Activated naive CD4-positive, alpha-beta T cell treated with anti-CD3 and anti-CD28 coated beads, Interleukin-2, amount 50 U/mL, for 72 hours (primary cell): ENCODE results near the gene CMTM5. TPM values are rescaled to one million over a fixed set of nuclear protein-coding genes. Genes with fewer than 3 reads are reported as not detected.

Source experiments
- ATAC-seq, 2 donors: fragments of 150-1000 bp; cut with Tn5 transposase; 2 replicates each; pipeline ENCODE4 v1.10.0; 2021; ENCODE audit warnings: mild to moderate bottlenecking in 2 of 2, moderate library complexity in 2 of 2
- DNase-seq, 2 donors: peaks; one replicate each; pipeline ENCODE4 v3.0.0; 2021 to 2022; ENCODE audit warnings: low spot score in 2 of 2
- H3K27ac Mint-ChIP-seq, 2 donors: one replicate each; pipeline ENCODE4 v1.8.0; 2022; ENCODE audit warnings: mild to moderate bottlenecking in 2 of 2, mixed read lengths in 2 of 2
- H3K36me3 Mint-ChIP-seq, 2 donors: one replicate each; pipeline ENCODE4 v1.8.0; 2022; ENCODE audit warnings: mixed read lengths in 2 of 2
- H3K9me3 Mint-ChIP-seq, 2 donors: one replicate each; pipeline ENCODE4 v1.8.0; 2022; ENCODE audit warnings: mixed read lengths in 2 of 2
- total RNA-seq, 2 donors: library from RNA; stranded (reverse); gene quantifications; one replicate each; pipeline ENCODE4 v1.2.3, GENCODE V29; 2022

CMTM5 gene
- total RNA-seq, 2 donors from 2014 or later, result not detected

DNA sequence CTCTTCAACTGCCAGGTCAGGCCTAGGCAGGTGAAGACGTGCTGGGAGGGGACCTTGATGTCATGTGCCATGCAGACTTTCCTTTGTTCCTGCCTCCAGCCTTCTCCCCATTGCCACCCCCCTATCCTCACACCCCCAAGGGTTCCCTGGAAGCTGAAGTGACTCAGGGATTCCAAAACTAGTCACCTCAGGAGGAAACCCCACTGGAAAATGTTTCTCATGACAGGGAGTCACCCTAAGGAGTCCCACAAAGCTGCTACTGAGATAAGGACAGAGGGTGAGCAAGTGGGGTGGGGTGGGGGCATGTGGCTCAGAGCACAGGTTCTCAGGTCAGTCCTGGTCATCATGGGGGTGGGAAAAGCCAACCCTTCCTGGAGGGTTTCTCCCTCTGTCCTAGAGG is 6.6 kb upstream of the CMTM5 start:
- H3K27ac Mint-ChIP-seq, result no peak overlapping the region
- ATAC-seq, result peak in 1 of 2 donors; percentile 20
- H3K36me3 Mint-ChIP-seq, result no peaks in the 10 kb centered on the region
- H3K9me3 Mint-ChIP-seq, result no peaks in the 10 kb centered on the region
- DNase-seq, result no peak

GRCh38 chr14:23371865-23372264 is 5.0 kb upstream of the CMTM5 start:
- DNase-seq (no peak), ATAC-seq (no peak)
- H3K36me3 Mint-ChIP-seq, result no peaks in the 10 kb centered on the region
- H3K9me3 Mint-ChIP-seq, result no peaks in the 10 kb centered on the region
- H3K27ac Mint-ChIP-seq, result no peak overlapping the region

GRCh38 chr14:23372509-23372908 is 4.3 kb upstream of the CMTM5 start, which contains the start of gene IL25:
Gene IL25, plus strand, starts transcription at chr14:23372809.
- no peaks in the 10 kb centered on the region for H3K36me3 Mint-ChIP-seq
- H3K27ac Mint-ChIP-seq, result no peak within 1 kb of the TSS
- ATAC-seq (no peak), DNase-seq (no peak)
- no peaks in the 10 kb centered on the region for H3K9me3 Mint-ChIP-seq

GRCh38 chr14:23373041-23373440 is 3.8 kb upstream of the CMTM5 start:
- no peak overlapping the region for H3K27ac Mint-ChIP-seq
- ATAC-seq, result no peak

DNA sequence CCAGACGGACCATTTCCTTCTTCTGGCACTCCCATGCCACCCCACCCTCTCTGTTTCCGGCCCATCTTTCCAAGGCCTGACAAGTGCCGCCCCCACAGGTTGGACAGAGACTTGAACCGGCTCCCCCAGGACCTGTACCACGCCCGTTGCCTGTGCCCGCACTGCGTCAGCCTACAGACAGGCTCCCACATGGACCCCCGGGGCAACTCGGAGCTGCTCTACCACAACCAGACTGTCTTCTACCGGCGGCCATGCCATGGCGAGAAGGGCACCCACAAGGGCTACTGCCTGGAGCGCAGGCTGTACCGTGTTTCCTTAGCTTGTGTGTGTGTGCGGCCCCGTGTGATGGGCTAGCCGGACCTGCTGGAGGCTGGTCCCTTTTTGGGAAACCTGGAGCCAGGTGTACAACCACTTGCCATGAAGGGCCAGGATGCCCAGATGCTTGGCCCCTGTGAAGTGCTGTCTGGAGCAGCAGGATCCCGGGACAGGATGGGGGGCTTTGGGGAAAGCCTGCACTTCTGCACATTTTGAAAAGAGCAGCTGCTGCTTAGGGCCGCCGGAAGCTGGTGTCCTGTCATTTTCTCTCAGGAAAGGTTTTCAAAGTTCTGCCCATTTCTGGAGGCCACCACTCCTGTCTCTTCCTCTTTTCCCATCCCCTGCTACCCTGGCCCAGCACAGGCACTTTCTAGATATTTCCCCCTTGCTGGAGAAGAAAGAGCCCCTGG is 1.2 kb upstream of the CMTM5 start:
- Mint-ChIP-seq H3K36me3 (no peaks in the 10 kb centered on the region), H3K27ac (no peak overlapping the region), H3K9me3 (no peaks in the 10 kb centered on the region)
- no peak for ATAC-seq
- no peak for DNase-seq

More at GRCh38 chr14:23373041-23373440, 3.8 kb upstream of the CMTM5 start:
- no peak for DNase-seq
- no peaks in the 10 kb centered on the region for H3K36me3 Mint-ChIP-seq
- no peaks in the 10 kb centered on the region for H3K9me3 Mint-ChIP-seq

GRCh38 chr14:23377198-23377550 is 328 bp downstream of the CMTM5 start:
- DNase-seq, result no peak
- Mint-ChIP-seq H3K27ac (peak overlapping the region in 1 of 2 donors; percentile 69), H3K36me3 (no peaks in the 10 kb centered on the region), H3K9me3 (no peaks in the 10 kb centered on the region)
- no peak for ATAC-seq

- no peaks in the 10 kb centered on the region for H3K36me3 Mint-ChIP-seq
- H3K9me3 Mint-ChIP-seq, result no peaks in the 10 kb centered on the region
- DNase-seq (no peak), ATAC-seq (no peak)
- H3K27ac Mint-ChIP-seq, result peak overlapping the region in 1 of 2 donors; percentile 69
Observed at GRCh38 chr14:23377573-23378563, 1.0 kb downstream of the CMTM5 start.

- no peak for DNase-seq
- Mint-ChIP-seq H3K36me3 (no peaks in the 10 kb centered on the region), H3K27ac (peak overlapping the region in 1 of 2 donors; percentile 1), H3K9me3 (no peaks in the 10 kb centered on the region)
- ATAC-seq, result no peak
Observed at GRCh38 chr14:23378612-23379220, 1.9 kb downstream of the CMTM5 start.

DNA sequence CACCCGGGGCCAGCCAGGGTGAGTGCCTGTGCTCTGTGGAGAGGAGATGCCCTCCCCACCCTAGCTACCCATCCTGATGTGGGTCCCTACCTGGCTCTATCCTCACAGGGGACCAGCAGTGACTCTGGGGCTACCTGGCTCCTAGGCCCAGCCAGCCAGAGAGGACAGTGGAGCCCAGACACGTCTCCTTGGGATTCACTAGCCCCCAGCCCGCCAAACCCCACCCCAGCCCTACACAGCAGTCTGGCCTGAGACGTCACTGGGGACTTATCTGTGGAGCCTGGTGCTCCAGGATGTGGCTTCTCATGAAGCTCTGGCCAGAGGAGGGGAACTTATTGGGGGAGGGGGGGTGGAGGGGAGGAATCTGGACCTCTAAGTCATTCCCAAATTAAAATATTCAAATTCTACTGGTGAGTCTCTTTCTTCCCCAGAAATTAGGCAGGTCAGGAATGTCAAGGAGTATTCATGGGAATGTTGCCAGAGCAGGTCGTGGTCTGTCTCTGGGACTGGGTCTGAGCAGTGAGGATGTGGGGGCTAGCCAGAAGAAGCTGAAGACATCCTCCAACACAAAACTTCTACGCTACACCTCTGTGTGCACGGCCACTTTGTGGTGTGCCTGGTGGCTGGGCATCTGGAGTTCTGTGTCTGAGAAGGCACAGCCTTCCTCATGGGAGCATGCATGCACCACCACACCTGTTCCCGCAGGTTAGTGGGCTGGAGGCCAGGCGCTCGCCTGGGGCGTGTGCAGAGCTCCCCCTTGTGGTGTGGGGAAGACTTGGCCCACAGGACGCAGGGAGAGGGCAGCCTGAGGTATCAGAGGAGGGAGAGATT is 2.7 kb downstream of the CMTM5 start:
- H3K27ac Mint-ChIP-seq, result no peak overlapping the region
- peak in 1 of 2 donors; percentile 76 for DNase-seq

DNA sequence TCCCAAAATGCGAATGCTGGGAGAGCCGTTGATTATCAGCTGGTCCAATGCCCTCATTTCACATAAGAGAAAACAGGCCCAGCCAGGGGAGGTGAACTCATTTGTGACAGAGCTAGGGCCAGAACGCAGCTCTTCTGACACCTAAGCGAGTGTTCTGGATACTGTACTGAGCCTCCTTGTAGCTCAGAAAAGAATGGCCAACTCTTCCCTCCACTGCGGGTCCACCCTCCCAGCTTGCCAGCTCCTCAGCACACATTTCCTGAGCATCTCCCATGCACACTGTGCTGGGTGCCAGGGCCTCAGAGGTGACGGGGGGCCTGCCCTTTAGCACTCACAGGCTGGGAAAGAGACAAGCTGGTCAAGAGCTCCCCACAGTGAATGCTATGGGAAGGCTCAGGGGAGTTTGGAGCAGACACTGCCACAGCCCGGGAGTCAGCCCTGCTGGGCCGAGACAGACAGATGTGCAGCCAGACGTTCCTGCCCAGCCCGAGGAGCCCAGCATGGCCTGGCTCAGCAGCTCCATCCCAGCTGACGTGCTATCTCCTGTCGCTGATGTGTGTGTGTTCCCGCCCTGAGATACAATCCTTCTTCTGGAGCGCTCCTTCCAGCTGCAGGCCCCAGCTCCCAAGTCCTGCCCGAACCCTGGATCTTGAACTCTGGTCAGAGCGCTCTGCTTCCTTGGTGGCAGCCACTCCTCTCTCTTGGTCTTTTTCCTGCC is 3.5 kb downstream of the CMTM5 start:
- Mint-ChIP-seq H3K9me3 (no peaks in the 10 kb centered on the region), H3K36me3 (no peaks in the 10 kb centered on the region), H3K27ac (no peak overlapping the region)
- ATAC-seq (peak; percentile 26 to 42), DNase-seq (no peak)

More for the DNA sequence above, 2.7 kb downstream of the CMTM5 start:
- Mint-ChIP-seq H3K36me3 (no peaks in the 10 kb centered on the region), H3K9me3 (no peaks in the 10 kb centered on the region)
- peak; percentile 88 to 93 for ATAC-seq

- Mint-ChIP-seq H3K27ac (no peak overlapping the region), H3K36me3 (no peaks in the 10 kb centered on the region), H3K9me3 (no peaks in the 10 kb centered on the region)
- ATAC-seq (no peak), DNase-seq (no peak)
Observed at GRCh38 chr14:23380976-23381375, 4.1 kb downstream of the CMTM5 start.

- Mint-ChIP-seq H3K9me3 (no peaks in the 10 kb centered on the region), H3K36me3 (no peaks in the 10 kb centered on the region), H3K27ac (no peak overlapping the region)
- no peak for DNase-seq
- ATAC-seq, result no peak
Observed at GRCh38 chr14:23381871-23382270, 5.0 kb downstream of the CMTM5 start.

- DNase-seq (no peak), ATAC-seq (no peak)
- H3K36me3 Mint-ChIP-seq, result no peaks in the 10 kb centered on the region
- H3K9me3 Mint-ChIP-seq, result no peaks in the 10 kb centered on the region
- no peak overlapping the region for H3K27ac Mint-ChIP-seq
Observed at GRCh38 chr14:23382276-23382675, 5.4 kb downstream of the CMTM5 start.

- no peak for ATAC-seq
- no peaks in the 10 kb centered on the region for H3K36me3 Mint-ChIP-seq
- no peak overlapping the region for H3K27ac Mint-ChIP-seq
- no peak for DNase-seq
- no peaks in the 10 kb centered on the region for H3K9me3 Mint-ChIP-seq
Observed at GRCh38 chr14:23382731-23383440, 6.0 kb downstream of the CMTM5 start.

- Mint-ChIP-seq H3K27ac (no peak overlapping the region), H3K36me3 (no peaks in the 10 kb centered on the region), H3K9me3 (no peaks in the 10 kb centered on the region)
- DNase-seq (no peak), ATAC-seq (no peak)
Observed at GRCh38 chr14:23384364-23385080, 7.7 kb downstream of the CMTM5 start.
